HG03066 (cell line): Measurements from ENCODE around the gene AMN1.
"Not testable (repeated sequence)": the region's sequence is repeated elsewhere in the genome, so short reads cannot be mapped to it uniquely, and the experiment has no call there.

Experiments
- ATAC-seq: cut with Tn5 transposase; IDR thresholded peaks from one replicate; pipeline ENCODE4 v1.9.1; 2021; ENCODE audit warnings: low read depth; ENCODE audit not compliant: unreplicated experiment

The AMN1 gene

DNA sequence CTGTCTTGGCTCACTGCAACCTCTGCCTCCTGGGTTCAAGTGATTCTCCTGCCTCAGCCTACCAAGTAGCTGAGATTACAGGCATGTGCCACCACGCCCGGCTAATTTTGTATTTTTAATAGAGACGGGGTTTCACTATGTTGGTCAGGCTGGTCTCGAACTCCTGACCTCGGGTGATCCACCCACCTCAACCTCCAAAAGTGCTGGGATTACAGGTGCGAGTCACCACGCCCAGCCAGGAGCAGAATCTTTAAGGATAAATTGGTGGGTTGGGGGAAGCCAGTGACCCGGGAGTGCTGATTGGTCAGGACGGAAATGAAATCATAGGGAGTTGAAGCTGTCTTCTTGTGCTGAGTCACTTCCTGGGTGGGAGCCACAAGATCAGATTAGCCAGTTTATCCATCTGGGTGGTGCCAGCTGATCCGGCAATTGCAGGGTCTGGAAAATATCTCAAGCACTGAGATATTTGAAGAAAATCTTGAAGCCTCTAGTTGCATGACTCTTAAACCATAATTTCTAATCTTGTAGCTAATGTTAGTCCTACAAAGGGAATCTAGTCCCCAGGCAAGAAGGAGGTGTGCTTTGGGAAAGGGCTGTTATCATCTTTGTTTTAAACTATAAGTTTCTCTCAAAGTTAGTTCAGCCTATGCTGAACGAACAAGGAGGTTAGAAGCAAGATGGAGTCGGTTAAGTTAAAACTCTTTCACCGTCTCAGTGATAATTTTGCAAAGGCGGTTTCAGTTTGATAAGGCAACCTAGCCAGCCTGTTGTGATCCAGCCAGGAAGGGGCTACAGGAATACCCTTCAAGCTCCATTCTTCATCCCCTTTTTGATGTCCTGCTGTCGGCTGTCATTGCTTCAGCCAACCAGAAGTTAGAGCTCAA is 5.0 kb upstream of the AMN1 start:
- not testable (repeated sequence) for ATAC-seq

GRCh38 chr12:31732926-31733548 is 4.2 kb upstream of the AMN1 start:
- ATAC-seq, result no peak

GRCh38 chr12:31731203-31731602 is 2.4 kb upstream of the AMN1 start:
- ATAC-seq, result not testable (repeated sequence)

GRCh38 chr12:31729705-31730104 is 884 bp upstream of the AMN1 start:
- ATAC-seq, result no peak

DNA sequence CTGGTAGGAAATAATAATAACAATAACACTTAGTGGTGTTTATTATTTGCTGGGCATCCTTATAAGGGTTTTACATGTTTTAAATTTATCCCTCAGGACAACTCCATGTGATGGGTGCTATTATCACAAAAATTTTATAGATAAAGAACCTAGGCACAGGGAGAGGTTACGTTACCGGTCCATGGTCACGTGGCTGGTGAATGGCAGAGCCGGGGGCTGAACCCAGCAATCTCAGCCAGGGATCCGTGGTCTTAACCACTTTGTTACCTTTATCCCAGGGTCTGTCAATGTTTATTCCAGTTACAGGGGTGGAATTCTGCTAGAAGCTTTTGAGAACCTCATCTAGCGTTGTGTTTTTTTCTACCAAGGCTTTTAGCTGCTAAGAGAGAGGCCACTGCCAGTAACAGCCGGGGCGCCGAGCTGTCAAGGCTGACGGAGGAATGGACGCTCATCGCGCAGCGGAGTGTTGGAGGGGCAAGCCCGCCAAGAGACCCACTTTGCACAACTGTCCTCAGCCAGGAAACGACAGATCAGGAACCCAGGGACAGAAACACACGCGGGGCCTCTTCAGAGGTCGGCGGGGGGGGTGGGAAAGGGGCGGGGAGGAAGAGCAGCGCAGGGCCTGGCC is 418 bp downstream of the AMN1 start:
- no peak for ATAC-seq

DNA sequence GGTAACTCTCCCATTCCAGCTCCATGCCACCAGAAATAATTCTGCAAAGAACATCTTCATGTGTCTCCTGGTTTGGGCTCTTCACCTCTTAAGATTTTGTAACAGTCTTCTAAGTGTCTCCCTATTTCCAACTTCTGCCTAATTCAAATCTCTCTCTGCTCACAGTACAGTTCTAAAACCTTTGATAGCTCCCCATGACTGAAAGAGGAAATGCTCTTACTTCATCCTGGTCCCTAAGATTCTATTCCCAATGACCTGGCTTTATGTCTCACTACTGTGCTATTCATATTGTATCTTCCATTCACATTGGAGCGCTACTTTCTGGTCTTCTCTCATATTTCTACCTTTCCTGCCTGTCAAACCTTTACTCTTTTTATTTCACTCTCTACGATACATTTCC is 1.6 kb downstream of the AMN1 start:
- no peak for ATAC-seq

GRCh38 chr12:31726575-31726974 is 2.2 kb downstream of the AMN1 start:
- no peak for ATAC-seq

DNA sequence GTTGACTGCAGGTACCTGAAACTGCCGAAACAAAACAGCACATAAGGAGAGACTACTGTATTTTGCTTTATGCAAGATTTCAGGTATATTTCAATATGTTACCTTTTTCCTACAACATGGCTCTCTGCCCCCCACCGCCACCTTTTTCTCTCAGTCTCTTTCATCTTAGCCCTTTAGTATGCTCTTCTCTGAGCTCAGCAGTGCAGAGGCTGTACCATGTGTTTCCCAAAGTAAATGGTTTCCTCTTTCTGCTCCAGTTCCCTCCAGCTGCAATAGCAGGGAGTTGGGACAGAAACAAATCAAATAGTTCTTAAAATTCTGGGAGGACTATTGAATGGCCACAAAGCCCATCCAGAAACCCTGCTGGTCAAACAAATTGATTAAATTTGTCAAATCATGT is 4.3 kb downstream of the AMN1 start:
- ATAC-seq, result no peak

GRCh38 chr12:31722580-31722979 is 6.2 kb downstream of the AMN1 start:
- ATAC-seq, result no peak

- not testable (repeated sequence) for ATAC-seq
Observed at GRCh38 chr12:31718542-31719198, 10.2 kb downstream of the AMN1 start.

GRCh38 chr12:31716998-31717397 is 11.8 kb downstream of the AMN1 start:
- not testable (repeated sequence) for ATAC-seq

- ATAC-seq, result no peak
Observed at GRCh38 chr12:31715283-31715825, 13.5 kb downstream of the AMN1 start.

DNA sequence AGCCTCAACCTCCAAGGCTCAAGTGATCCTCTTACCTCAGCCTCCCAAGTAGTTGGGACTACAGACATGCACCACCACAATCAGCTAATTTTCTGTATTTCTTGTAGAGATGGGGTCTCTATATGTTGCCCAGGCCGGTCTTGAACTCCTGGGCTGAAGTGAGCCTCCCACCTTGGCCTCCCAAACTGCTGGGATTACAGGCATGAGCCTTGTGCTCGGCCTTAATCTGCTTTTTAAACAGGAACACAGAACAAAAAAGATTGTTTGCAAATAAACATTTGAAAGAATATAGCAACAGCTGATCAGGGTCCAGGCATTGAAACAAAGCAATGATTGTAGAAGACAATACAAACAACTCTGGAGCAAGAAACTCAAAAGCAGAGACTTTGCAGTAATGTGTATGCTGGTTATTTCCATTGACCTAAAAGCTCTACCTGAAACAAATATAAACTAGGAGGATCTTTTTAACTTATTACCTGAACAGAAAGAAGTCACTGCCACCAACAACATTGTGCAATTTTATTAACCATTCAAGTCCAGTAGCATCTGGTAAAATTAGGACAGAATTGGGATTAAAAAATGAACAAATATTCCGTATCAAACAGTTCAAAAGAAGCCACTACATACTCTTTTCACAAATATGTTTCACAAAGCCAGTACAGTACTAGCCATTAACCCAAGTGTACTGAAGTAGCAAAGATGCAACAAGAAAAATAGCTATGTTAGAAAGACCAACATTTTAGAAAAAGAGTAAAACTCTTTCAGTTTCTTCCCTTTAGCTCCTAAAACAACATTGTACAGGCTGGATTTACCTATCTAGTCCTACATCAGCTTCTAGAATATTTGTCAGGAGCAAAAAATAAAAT is 14.2 kb downstream of the AMN1 start:
- no peak for ATAC-seq

DNA sequence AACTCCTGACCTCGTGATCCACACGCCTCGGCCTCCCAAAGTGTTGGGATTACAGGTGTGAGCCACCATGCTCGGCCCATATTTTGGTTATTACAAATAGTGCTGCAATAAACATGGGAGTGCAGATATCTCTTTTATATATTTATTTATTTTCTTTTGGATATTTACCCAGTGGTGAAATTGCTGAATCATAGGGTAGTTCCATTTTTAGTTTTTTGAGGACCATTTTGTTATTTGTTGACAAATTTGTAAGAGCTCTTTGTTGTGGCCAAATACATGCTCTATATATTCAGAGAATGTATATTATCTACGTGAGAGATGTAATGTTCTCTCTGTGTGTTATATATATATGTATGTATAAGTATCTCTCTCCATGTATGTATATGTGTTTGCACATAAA is 15.9 kb downstream of the AMN1 start:
- no peak for ATAC-seq

- no peak for ATAC-seq
Observed at GRCh38 chr12:31710021-31710818, 18.6 kb downstream of the AMN1 start.

DNA sequence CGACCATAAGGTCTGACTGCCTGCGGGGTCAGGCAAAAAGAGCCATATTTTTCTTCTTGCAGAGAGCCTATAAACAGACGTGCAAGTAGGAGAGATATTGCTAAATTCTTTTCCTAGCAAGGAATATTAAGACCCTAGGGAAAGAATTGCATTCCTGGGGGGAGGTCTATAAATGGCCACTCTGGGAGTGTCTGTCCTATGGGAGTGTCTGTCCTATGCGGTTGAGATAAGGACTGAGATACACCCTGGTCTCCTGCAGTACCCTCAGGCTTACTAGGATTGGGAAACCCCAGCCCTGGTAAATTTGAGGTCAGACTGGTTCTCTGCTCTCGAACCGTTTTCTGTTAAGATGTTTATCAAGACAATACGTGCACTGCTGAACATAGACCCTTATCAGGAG is 20.7 kb downstream of the AMN1 start:
- ATAC-seq, result not testable (repeated sequence)

DNA sequence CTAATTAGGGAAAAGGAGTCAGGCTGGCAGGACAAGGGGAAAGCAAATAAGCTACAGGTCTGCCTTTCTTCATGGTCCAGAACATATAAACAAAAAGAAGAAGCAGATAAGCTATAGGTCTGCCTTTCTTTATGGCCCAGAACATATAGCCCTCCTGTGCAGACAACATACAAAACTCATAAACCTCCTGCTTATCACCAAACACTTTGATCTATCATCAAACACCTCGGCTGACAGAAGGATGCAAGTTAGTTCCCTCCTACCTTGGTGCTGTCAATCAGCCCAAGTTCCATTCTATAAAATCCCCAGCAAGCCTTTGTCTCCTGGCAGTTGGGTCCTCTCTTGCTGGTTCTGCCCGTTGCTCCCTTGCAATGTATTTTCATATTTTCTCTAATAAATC is 23.2 kb downstream of the AMN1 start:
- ATAC-seq, result no peak

- ATAC-seq, result no peak
Observed at GRCh38 chr12:31702047-31702446, 26.8 kb downstream of the AMN1 start.

DNA sequence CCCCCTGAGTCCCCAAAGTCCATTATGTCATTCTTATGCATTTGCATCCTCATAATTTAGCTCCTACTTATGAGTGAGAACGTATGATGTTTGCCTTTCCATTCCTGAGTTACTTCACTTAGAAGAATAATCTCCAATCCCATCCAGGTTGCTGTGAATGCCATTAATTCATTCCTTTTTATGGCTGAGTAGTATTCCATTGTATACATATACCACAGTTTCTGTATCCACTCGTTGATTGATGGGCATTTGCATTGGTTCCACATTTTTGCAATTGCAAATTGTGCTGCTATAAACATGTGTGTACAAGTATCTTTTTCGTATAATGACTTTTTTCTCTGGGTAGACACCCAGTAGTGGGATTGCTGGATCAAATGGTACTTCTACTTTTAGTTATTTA is 38.9 kb downstream of the AMN1 start:
- ATAC-seq, result not testable (repeated sequence)
